Trophoblast cell (in vitro differentiated cells and primary cell): Measurements from ENCODE around the gene NPHP4.

ENCODE experiments used
- DNase-seq, 2 donors: peaks; one replicate each; pipeline ENCODE4 v3.0.0-alpha.2; 2016
- H2AFZ ChIP-seq: 2 replicates; pipeline ENCODE4 v1.6.1; 2013; ENCODE audit warnings: low read length, moderate library complexity, mild to moderate bottlenecking; ENCODE audit not compliant: insufficient read depth, poor library complexity
- H2AK5ac ChIP-seq: 2 replicates; pipeline ENCODE4 v1.6.1; 2013; ENCODE audit warnings: mild to moderate bottlenecking, low read length
- H2BK120ac ChIP-seq: 2 replicates; pipeline ENCODE4 v1.6.1; 2013; ENCODE audit warnings: low read length, mild to moderate bottlenecking, moderate library complexity; ENCODE audit not compliant: insufficient read depth, poor library complexity
- H2BK12ac ChIP-seq: 2 replicates; pipeline ENCODE4 v1.6.1; 2013; ENCODE audit warnings: mild to moderate bottlenecking, low read length, moderate library complexity
- H2BK5ac ChIP-seq: 2 replicates; pipeline ENCODE4 v1.6.1; 2013; ENCODE audit warnings: low read length, low read depth, moderate library complexity, mild to moderate bottlenecking; ENCODE audit not compliant: poor library complexity
- H3K14ac ChIP-seq: 2 replicates; pipeline ENCODE4 v1.6.1; 2013; ENCODE audit warnings: mild to moderate bottlenecking, low read length
- H3K18ac ChIP-seq: 2 replicates; pipeline ENCODE4 v1.6.1; 2013; ENCODE audit warnings: mild to moderate bottlenecking, low read length
- H3K23ac ChIP-seq: 2 replicates; pipeline ENCODE4 v1.6.1; 2013; ENCODE audit warnings: low read length
- H3K27ac ChIP-seq: 2 replicates; pipeline ENCODE4 v1.5.1; 2013; ENCODE audit warnings: low read depth, mild to moderate bottlenecking, inconsistent platforms, low read length, moderate library complexity
- H3K27me3 ChIP-seq: 2 replicates; pipeline ENCODE4 v1.6.1; 2013; ENCODE audit warnings: inconsistent platforms, mild to moderate bottlenecking, low read length, moderate library complexity; ENCODE audit not compliant: insufficient read depth
- H3K36me3 ChIP-seq, 2 experiments: 1 replicate in 1 of 2; 2 replicates in 1 of 2; pipeline ENCODE4 v1.6.1; 2013; ENCODE audit warnings: low read length in 2 of 2, mild to moderate bottlenecking in 2 of 2, moderate library complexity in 1 of 2; ENCODE audit not compliant: insufficient read depth in 2 of 2, control insufficient read depth in 1 of 2
- H3K4ac ChIP-seq: 2 replicates; pipeline ENCODE4 v1.6.1; 2013; ENCODE audit warnings: low read depth, mild to moderate bottlenecking, low read length, moderate library complexity
- H3K4me1 ChIP-seq, 2 experiments: 1 replicate in 1 of 2; 2 replicates in 1 of 2; pipeline ENCODE4 v1.6.1; 2013; ENCODE audit warnings: low read length in 2 of 2, mild to moderate bottlenecking in 2 of 2, moderate library complexity in 1 of 2; ENCODE audit not compliant: insufficient read depth in 2 of 2, control insufficient read depth in 1 of 2
- H3K4me2 ChIP-seq: 2 replicates; pipeline ENCODE4 v1.6.1; 2013; ENCODE audit warnings: inconsistent platforms, mild to moderate bottlenecking, low read length, moderate library complexity
- H3K4me3 ChIP-seq: 2 replicates; pipeline ENCODE4 v1.5.1; 2013; ENCODE audit warnings: mild to moderate bottlenecking, low read depth, low read length, inconsistent platforms
- H3K79me1 ChIP-seq: one replicate; pipeline ENCODE4 v1.6.1; 2013; ENCODE audit warnings: low read length
- H3K79me2 ChIP-seq: 2 replicates; pipeline ENCODE4 v1.6.1; 2013; ENCODE audit warnings: low read length, mild to moderate bottlenecking; ENCODE audit not compliant: control insufficient read depth, insufficient read depth, poor library complexity
- H3K9ac ChIP-seq: 2 replicates; pipeline ENCODE4 v1.6.1; 2013; ENCODE audit warnings: mild to moderate bottlenecking, low read length
- H3K9me3 ChIP-seq: 2 replicates; pipeline ENCODE4 v1.6.1; 2013; ENCODE audit warnings: low read depth, mild to moderate bottlenecking, control low read depth, inconsistent platforms, low read length; ENCODE audit not compliant: insufficient read depth
- H4K12ac ChIP-seq: 2 replicates; pipeline ENCODE4 v1.6.1; 2013; ENCODE audit warnings: low read depth, mild to moderate bottlenecking, low read length, moderate library complexity
- H4K8ac ChIP-seq: 2 replicates; pipeline ENCODE4 v1.6.1; 2013; ENCODE audit warnings: low read depth, mild to moderate bottlenecking, low read length, moderate library complexity
- H4K91ac ChIP-seq: one replicate; pipeline ENCODE4 v1.6.1; 2013; ENCODE audit warnings: low read depth, mild to moderate bottlenecking, low read length, moderate library complexity
- WGBS: extraction: QIAGEN DNeasy Blood & Tissue Kit; methylation state at CpG from one replicate; pipeline ENCODE4 v1.1.7; 2013; ENCODE audit warnings: missing lambda C conversion rate; ENCODE audit not compliant: insufficient read length, insufficient coverage; ENCODE audit errors: extremely low coverage; 5-methylcytosine and 5-hydroxymethylcytosine counted together

NPHP4 gene

DNA sequence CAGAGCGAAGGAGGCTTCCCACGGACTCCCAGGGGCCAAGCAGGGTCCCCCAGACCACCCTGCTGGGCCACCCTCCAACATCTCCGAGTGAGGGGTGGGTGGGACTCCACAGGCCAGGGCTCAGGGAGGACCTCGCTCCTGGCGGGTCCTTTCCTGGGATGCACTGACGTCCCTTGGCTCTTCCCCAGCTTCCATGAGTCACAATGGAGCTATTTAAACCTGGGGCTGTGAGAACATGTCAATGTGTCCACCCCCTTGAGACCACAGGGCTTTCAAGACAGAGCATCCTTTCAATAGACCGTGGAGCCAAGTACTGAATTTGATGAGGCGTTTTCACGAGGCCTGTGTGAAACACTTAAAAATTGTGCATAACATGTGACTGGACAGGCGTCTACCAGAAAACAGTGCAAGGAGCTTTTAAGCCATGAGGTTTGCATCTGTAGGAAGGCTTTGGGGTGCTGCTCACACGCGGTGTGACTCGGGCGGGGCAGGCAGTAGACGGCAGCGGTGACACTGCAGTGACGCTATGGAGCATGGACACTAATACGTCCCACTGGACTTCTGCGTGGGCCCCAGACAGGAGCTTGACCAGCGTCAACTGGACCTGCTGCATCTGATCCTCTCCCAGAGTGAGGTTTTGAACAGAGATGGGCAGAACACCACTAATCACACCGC lies 24.1 kb upstream of the NPHP4 start:
- H3K14ac ChIP-seq = no peak overlapping the region
- H3K23ac ChIP-seq = no peak overlapping the region
- no CpG with 5 or more reads among the region's 21 CpGs for whole genome bisulfite sequencing
- H4K12ac ChIP-seq = no peak overlapping the region
- DNase-seq = no peak
- no peaks in the 10 kb centered on the region for H3K79me2 ChIP-seq
- H3K79me1 ChIP-seq = no peaks in the 10 kb centered on the region
- H3K4me1 ChIP-seq = no peaks in the 10 kb centered on the region
- no peak overlapping the region for H4K91ac ChIP-seq
- no peak overlapping the region for H4K8ac ChIP-seq
- no peak overlapping the region for H2BK120ac ChIP-seq
- no peak overlapping the region for H3K18ac ChIP-seq
- no peak overlapping the region for H3K4me3 ChIP-seq
- H3K4me2 ChIP-seq = no peak overlapping the region
- no peaks in the 10 kb centered on the region for H3K36me3 ChIP-seq
- H2AFZ ChIP-seq = no peak overlapping the region
- no peak overlapping the region for H2BK12ac ChIP-seq
- H3K9ac ChIP-seq = no peak overlapping the region
- no peak overlapping the region for H2AK5ac ChIP-seq
- H3K27me3 ChIP-seq = no peaks in the 10 kb centered on the region
- peaks cover 6% of the 10 kb centered on the region for H3K9me3 ChIP-seq
- H2BK5ac ChIP-seq = no peak overlapping the region
- no peak overlapping the region for H3K4ac ChIP-seq
- no peak overlapping the region for H3K27ac ChIP-seq

DNA sequence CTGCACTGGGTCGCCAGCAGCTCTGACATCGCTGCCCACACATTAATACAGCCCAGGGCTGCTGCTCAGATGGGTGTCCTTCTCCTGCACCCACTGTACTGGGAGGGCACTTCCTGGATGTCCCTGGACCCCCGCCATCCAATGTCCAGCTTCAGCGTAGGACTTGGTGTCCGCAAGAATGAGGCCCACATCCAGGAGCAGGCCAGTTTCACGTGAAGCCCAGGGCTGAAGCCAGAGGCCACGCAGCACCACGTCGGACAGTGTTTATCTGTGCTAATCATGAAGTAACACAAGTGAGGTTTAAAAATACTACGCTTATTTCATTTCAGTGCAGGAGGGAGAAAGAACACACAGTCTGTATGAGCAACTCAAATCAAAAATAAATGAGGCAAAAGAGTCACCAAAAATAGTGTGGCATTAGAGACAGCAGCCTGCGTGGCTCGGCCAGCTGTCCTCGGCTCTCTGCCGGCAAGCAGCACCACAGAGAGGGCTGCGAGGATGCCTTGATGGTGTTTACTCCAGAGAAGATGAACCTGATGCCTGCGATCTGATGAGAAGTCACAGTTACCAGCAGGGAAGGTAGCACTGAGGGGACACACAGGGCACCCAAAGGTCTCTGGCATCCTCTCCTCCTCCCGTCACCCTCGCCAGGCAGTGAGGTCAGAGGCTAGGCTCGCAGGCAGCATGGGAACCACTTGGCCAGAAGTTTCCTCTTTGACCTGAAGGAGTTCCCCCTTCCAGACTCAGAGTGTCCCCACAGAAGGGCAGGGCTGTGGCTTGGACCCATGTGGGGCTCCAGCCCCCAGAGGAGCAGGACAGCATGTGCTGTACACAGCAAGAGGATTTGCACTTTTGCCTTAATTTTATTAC lies 22.1 kb upstream of the NPHP4 start:
- no peaks in the 10 kb centered on the region for H3K4me1 ChIP-seq
- H2BK5ac ChIP-seq = no peak overlapping the region
- H2BK120ac ChIP-seq = no peak overlapping the region
- no peak overlapping the region for H3K9ac ChIP-seq
- H3K27me3 ChIP-seq = no peaks in the 10 kb centered on the region
- H3K18ac ChIP-seq = no peak overlapping the region
- H4K91ac ChIP-seq = no peak overlapping the region
- DNase-seq = no peak
- no peaks in the 10 kb centered on the region for H3K79me2 ChIP-seq
- H4K12ac ChIP-seq = no peak overlapping the region
- H3K14ac ChIP-seq = no peak overlapping the region
- H3K4ac ChIP-seq = no peak overlapping the region
- H2BK12ac ChIP-seq = no peak overlapping the region
- WGBS = no CpG with 5 or more reads among the region's 19 CpGs
- H3K36me3 ChIP-seq = no peaks in the 10 kb centered on the region
- H2AK5ac ChIP-seq = no peak overlapping the region
- H4K8ac ChIP-seq = no peak overlapping the region
- no peaks in the 10 kb centered on the region for H3K79me1 ChIP-seq
- no peak overlapping the region for H3K4me3 ChIP-seq
- no peak overlapping the region for H3K27ac ChIP-seq
- H3K9me3 ChIP-seq = peaks cover 6% of the 10 kb centered on the region
- H3K4me2 ChIP-seq = no peak overlapping the region
- no peak overlapping the region for H2AFZ ChIP-seq
- H3K23ac ChIP-seq = no peak overlapping the region

- Histone ChIP-seq H3K14ac (no peak overlapping the region), H3K9me3 (peaks cover 6% of the 10 kb centered on the region), H4K12ac (no peak overlapping the region), H2BK5ac (no peak overlapping the region), H3K18ac (no peak overlapping the region), H3K36me3 (no peaks in the 10 kb centered on the region), H2AK5ac (no peak overlapping the region), H3K27ac (no peak overlapping the region), H4K8ac (no peak overlapping the region), H3K4ac (no peak overlapping the region), H3K4me2 (no peak overlapping the region), H3K4me3 (no peak overlapping the region), H3K79me1 (no peaks in the 10 kb centered on the region), H3K23ac (no peak overlapping the region), H2AFZ (no peak overlapping the region), H3K4me1 (no peaks in the 10 kb centered on the region), H2BK120ac (no peak overlapping the region), H3K27me3 (no peaks in the 10 kb centered on the region), H3K9ac (no peak overlapping the region), H3K79me2 (no peaks in the 10 kb centered on the region), H4K91ac (no peak overlapping the region), H2BK12ac (no peak overlapping the region)
- DNase-seq = no peak
- no CpG with 5 or more reads among the region's 12 CpGs for WGBS
Observed at GRCh38 chr1:6013491-6013890, 21.3 kb upstream of the NPHP4 start.

DNA sequence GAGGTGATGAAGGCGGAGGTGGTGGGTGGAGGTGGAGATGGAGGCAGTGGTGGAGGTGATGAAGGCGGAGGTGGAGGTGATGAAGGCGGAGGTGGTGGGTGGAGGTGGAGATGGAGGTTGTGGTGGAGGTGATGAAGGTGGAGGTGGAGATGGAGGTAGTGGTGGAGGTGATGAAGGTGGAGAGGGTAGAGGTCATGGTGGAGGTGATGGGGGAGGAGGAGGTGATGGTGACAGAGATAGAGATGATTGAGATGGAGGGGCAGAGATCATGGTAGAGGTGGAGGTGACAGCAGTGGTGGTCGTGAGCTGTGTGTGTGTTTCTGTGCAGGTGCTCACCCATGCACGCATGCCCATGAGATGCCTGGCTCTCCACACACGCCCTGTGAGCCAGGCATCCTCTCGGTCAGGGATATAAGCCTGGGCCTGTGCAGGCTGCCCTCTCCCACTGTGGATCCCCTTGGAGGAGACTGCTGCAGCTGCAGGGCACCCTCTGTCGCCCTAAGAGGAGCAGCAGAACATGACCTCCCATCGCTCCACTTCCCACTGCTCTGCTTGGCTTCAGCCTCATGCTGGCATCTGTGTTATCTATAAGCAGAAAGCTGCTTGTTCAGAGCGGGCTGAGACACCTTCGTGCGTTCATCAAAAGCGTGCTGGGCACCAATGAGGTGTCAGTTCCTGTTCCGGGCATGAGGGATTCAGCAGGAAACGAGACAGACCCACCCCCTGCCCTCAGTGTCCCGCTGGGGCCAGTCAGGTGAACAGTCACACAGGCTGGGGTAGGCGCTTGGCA lies 20.5 kb upstream of the NPHP4 start:
- H4K12ac ChIP-seq = no peak overlapping the region
- no peak overlapping the region for H2AK5ac ChIP-seq
- H3K4ac ChIP-seq = no peak overlapping the region
- H3K9ac ChIP-seq = no peak overlapping the region
- peaks cover 6% of the 10 kb centered on the region for H3K9me3 ChIP-seq
- H3K27me3 ChIP-seq = no peaks in the 10 kb centered on the region
- no peak overlapping the region for H3K4me2 ChIP-seq
- no peak overlapping the region for H3K14ac ChIP-seq
- no peak overlapping the region for H3K4me3 ChIP-seq
- H2BK12ac ChIP-seq = no peak overlapping the region
- H4K8ac ChIP-seq = no peak overlapping the region
- H2BK120ac ChIP-seq = no peak overlapping the region
- H3K23ac ChIP-seq = no peak overlapping the region
- H3K4me1 ChIP-seq = no peaks in the 10 kb centered on the region
- H3K27ac ChIP-seq = no peak overlapping the region
- no peak overlapping the region for H2BK5ac ChIP-seq
- H2AFZ ChIP-seq = no peak overlapping the region
- no peaks in the 10 kb centered on the region for H3K36me3 ChIP-seq
- no CpG with 5 or more reads among the region's 17 CpGs for WGBS
- H3K79me1 ChIP-seq = no peaks in the 10 kb centered on the region
- no peak for DNase-seq
- no peak overlapping the region for H3K18ac ChIP-seq
- no peaks in the 10 kb centered on the region for H3K79me2 ChIP-seq
- no peak overlapping the region for H4K91ac ChIP-seq
